Adrenal gland (tissue), 5 donors: ENCODE results near the gene USP1.

ENCODE experiments used
- CTCF ChIP-seq, 6 experiments: fragments of 450-650 bp in 4 of 6; fragments of 200-600 bp in 2 of 6; sonication (generic) in 1 of 6; IDR thresholded peaks; 1 replicate in 5 of 6; 2 replicates in 1 of 6; pipeline versions ENCODE4 v1.5.1 to v1.8.0; 2016 to 2021; ENCODE audit warnings: antibody characterized with exemption in 6 of 6, mild to moderate bottlenecking in 2 of 6, moderate library complexity in 1 of 6
- POLR2A ChIP-seq, 2 donors: fragments of 450-650 bp; IDR thresholded peaks; one replicate each; pipeline ENCODE4 v1.6.1; 2017; ENCODE audit warnings: antibody characterized with exemption in 2 of 2, mild to moderate bottlenecking in 2 of 2, moderate library complexity in 1 of 2
- donor health status: DM: no; HTN: no; CAD: no.

- TF ChIP-seq POLR2A (IDR thresholded peaks at IDR 0.05) = no peak
- TF ChIP-seq CTCF (IDR thresholded peaks at IDR 0.05) = no peak
These were observed 55.7 kb downstream of the USP1 start for GRCh38 chr1:62492521-62492920.
